ENCODE data around the gene SAG.
"Not testable (repeated sequence)": the region's sequence is repeated elsewhere in the genome, so short reads cannot be mapped to it uniquely, and the experiment has no call there.

The SAG gene

GRCh38 chr2:233358335-233358734 lies 50.7 kb downstream of the SAG start:
- no peak for DNase-seq

DNA sequence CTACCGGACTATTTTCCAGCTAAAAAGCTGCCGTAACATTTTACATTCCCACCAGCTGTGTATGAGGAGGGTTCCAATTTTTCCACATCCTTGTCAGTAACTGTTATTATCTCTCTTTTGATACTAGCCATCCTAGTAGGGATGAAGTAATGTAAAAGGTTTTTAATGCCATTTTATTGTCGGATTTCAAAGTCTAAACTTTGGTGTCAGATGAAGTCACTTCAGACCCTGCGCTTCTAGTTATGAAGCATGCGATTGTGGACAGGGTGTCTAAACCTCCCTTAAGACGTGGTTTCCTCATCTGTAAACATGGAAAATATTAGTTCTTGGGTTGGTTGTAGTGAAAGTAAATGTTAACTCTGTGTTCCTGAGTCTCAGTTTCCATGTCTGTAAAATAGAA lies 51.3 kb downstream of the SAG start:
- DNase-seq: no peak

- no peak for DNase-seq
These were observed 52.2 kb downstream of the SAG start for GRCh38 chr2:233359823-233360222.

- DNase-seq: no peak
These were observed 53.2 kb downstream of the SAG start for GRCh38 chr2:233360771-233361176.

GRCh38 chr2:233361297-233361696 lies 53.7 kb downstream of the SAG start:
- DNase-seq: no peak

DNA sequence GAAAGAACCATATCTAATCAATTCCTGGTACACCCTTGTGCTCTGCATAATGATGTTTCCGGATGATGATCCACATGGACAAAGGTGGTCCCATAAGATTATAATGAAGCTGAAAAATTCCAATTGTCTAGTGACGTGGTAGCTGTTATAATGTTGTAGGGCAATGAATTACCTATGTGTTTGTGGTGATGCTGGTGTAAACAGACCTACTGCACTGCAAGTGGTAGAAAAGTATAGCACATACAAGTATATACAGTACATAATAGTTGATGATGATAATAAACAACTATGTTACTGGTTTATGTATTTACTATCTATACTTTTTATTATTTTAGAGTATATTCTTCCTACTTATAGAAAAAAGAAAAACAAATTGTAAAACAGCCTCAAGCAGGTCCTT lies 55.1 kb downstream of the SAG start:
- DNase-seq: no peak

GRCh38 chr2:233363744-233364235 lies 56.2 kb downstream of the SAG start:
- no peak for DNase-seq

GRCh38 chr2:233365861-233366520 lies 58.4 kb downstream of the SAG start:
- DNase-seq: no peak

GRCh38 chr2:233367586-233367985 lies 60.0 kb downstream of the SAG start:
- DNase-seq: no peak

DNA sequence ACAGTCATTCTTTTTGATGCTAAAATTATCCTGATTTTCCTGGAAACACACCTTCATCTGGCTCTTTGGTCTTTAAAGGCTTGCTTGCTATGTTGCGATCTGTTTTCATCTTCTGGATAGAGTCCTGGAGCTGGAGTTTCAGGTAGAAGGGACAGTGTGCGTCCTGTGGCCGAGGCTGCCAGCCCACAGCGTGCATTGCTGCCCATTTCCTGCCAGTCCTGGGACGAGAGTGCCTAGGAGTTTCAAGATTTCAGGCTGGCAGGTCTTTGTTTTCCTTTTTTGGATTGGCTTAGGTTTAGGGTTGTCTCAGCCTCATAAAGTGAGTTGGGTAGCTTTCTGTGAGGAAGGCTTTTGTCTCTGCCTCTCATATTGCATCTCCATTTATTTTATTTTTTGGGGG lies 61.1 kb downstream of the SAG start:
- DNase-seq: no peak

GRCh38 chr2:233369462-233369861 lies 61.8 kb downstream of the SAG start:
- no peak for DNase-seq

DNA sequence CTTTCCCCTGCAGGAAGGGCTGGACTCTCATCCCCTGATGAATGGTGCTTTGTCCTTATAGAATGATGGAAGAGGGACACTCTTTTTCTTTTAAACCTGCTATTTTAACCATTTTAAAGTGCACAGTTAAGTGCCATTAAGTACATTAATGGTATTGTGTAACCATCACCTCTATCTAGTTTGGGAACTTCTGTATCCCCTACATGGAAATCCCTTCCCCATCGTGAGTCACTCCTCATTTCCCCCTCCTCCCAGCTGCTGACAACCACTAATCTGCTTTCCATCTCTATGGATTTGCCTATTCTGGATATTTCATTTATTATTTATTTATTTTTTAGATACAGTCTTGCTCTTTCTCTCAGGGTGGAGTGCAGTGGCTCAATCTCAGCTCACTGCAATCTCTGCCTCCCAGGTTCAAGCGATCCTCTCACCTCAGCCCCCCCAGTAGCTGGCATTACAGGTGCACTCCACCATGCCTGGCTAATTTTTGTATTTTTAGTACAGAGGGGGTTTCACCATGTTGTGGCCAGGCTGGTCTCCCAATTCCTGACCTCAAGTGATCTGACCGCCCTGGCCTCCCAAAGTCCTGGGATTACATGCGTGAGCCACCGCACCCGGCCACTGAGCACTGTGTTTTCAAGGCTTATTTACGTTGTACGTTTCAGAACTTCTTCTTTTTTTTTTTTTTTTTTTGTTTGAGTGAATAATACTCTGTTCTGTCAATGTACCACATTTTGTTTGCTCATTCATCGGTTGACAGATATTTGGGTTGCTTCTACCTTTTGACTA lies 62.5 kb downstream of the SAG start:
- DNase-seq: no peak

GRCh38 chr2:233371641-233372040 lies 64.0 kb downstream of the SAG start:
- DNase-seq: no peak

GRCh38 chr2:233372855-233373254 lies 65.2 kb downstream of the SAG start:
- no peak for DNase-seq

DNA sequence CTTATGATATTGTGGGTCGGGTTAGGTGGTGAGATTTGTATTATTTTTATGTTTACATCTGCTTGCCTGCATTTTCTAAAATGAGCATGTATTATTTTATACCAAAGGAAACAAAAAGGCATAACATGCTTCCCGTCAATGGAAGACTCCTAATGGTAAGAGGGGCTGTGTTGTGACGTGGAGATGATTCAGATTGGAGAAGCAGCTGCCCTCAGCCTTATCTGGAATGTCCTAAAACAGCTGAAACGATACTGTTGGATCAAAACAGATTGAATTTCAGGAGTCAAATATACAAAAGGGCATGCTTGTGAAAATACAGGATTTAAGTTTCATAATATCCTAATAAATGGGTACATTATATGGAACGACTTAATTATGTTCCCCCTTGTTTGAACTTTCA lies 65.7 kb downstream of the SAG start:
- no peak for DNase-seq

DNA sequence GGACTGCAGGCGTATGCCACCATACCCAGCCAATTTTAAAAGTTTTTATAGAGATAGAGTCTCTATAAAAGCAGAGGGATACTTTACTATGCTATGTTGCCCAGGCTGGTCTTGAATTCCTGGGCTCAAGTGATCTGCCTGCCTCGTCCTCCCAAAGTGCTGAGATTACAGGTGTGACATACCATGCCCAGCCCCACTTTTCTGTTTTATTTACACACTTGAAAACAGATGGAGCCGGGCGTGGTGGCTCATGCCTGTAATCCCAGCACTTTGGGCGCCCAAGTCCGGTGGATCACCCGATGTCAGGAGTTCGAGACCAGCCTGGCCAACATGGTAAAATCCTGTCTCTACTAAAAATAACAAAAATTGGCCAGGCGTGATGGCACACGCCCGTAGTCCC lies 67.2 kb downstream of the SAG start:
- DNase-seq: not testable (repeated sequence)

DNA sequence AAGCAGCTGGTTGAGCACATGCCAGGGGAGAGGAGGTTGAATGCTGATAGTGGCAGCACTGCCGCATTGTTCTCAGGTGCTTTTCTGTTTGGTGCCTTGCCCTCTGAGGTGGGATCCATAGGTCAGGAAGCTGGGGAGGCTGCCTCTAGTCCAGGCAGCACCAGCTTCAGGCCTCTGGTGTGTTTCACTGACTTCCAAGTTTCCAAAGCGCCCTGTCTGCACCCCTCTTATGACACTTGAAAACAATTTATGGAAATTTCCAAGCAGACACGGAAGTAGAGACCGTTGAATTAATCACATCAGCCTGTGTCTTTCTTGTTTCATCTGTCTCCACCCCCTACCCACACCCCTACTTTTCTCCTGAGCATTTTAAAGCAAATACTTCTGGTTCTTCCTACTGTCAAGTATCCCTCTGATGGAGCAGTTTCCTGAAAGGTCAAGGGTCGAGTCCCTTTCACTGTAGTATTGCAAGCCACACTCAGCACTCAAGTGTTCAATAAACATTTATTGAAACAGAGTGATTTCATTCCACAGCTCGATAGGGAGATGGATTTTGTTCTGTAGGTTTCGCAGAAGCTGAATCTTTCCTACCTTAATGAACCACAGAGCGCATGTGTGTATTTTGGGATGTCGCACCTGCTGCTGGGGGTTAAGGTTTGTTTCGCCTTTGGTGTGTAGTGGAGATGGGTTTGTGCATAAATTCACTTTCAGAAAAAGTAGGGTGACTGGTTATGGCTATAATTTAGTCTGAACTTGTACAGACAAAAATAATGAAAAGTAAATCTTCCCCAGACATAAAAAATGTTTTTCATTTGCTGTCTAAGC lies 68.1 kb downstream of the SAG start:
- no peak for DNase-seq

GRCh38 chr2:233379034-233379433 lies 71.4 kb downstream of the SAG start:
- DNase-seq: no peak

DNA sequence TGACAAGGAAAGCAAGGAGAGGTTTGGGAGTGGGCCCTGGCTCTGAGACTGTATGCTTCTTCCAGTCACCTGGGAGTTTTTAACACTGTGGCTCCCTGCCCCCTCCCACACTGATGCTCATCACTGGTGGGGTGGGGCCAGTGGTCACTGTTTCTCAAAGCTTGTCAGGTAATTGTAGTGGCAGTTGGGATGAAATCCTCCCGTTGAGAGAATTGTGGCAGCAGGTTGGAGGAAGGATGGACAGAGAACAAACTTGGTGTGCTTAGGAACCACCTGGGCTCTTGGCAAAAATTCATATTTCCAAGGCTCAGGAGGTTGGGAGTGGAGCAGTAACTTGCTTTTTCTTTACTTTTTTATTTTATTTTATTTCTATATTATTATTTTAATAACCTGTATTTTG lies 71.8 kb downstream of the SAG start:
- DNase-seq: no peak

GRCh38 chr2:233380132-233380895 lies 72.7 kb downstream of the SAG start:
- DNase-seq: no peak

- DNase-seq: no peak
These were observed 73.5 kb downstream of the SAG start for GRCh38 chr2:233380995-233381637.

- DNase-seq: no peak
These were observed 74.0 kb downstream of the SAG start for GRCh38 chr2:233381638-233381995.
